H1 (cell line): ENCODE measurements around the gene RB1. TPM values are rescaled to one million over a fixed set of nuclear protein-coding genes. Genes with fewer than 3 reads are reported as not detected.

Experiments used
- CTBP2 ChIP-seq: IDR thresholded peaks from 2 replicates; pipeline ENCODE4 v1.7.0; 2011; ENCODE audit warnings: borderline replicate concordance, mild to moderate bottlenecking, moderate library complexity, mixed read lengths, low read length; ENCODE audit not compliant: insufficient read depth, insufficient read length
- CTCF ChIP-seq, 3 experiments: IDR thresholded peaks; 1 replicate in 2 of 3; 2 replicates in 1 of 3; pipeline versions ENCODE4 v1.5.1 to v1.6.1; 2011; ENCODE audit warnings: low read length in 3 of 3, mild to moderate bottlenecking in 3 of 3, inconsistent platforms in 2 of 3, low read depth in 1 of 3, moderate library complexity in 1 of 3; ENCODE audit not compliant: insufficient read depth in 1 of 3; ENCODE audit errors: control extremely low read depth in 1 of 3
- SP1 ChIP-seq: IDR thresholded peaks from 2 replicates; pipeline ENCODE4 v1.6.1; 2011; ENCODE audit warnings: low read depth, low read length
- TAF7 ChIP-seq: optimal IDR thresholded peaks from 2 replicates; pipeline ENCODE3; 2011; ENCODE audit warnings: low read depth, mild to moderate bottlenecking, inconsistent platforms, low read length, moderate library complexity, borderline replicate concordance
- polyA plus RNA-seq, 7 experiments: library from polyadenylated mRNA; depleted of rRNA in 3 of 7; stranded (reverse) in 5 of 7; unstranded in 2 of 7; fragments of >200 nt in 5 of 7; fragments of 200-250 nt in 2 of 7; gene quantifications; 1 replicate in 5 of 7; 2 replicates in 1 of 7; 4 replicates in 1 of 7; pipeline versions ENCODE4 v1.2.1 to v1.2.3, GENCODE V29; 2011 to 2013; ENCODE audit warnings: missing spikeins in 2 of 7, mixed read lengths in 2 of 7
- total RNA-seq: library from RNA; stranded (reverse); fragmentation: NEBNext Ultra II Directional; extraction: Animal tissue kit (Norgen Biotek cat#: 25700); gene quantifications from 2 replicates; pipeline ENCODE4 v1.2.1, GENCODE V29; 2021

The RB1 gene
- total and polyA plus RNA-seq, 2 of the 8 experiments (the other 6 are each of a cell fraction or from before 2014, with no cell fraction given) = 4.1 to 17.5 TPM

- TF ChIP-seq CTCF (IDR thresholded peaks at IDR 0.05; ENCODE audit: control extremely low read depth in 1 of 3, insufficient read depth in 1 of 3, low read depth in 1 of 3, low read length in 3 of 3) = no peak
- TF ChIP-seq TAF7 = no peak
- TF ChIP-seq CTBP2 = no peak
- no peak for TF ChIP-seq SP1
These were observed 94.2 kb downstream of the RB1 start (continued) for GRCh38 chr13:48397744-48398143.
